HepG2 (cell line): ENCODE measurements around the gene PARD3. TPM values are rescaled to one million over a fixed set of nuclear protein-coding genes. Genes with fewer than 3 reads are reported as not detected.

ENCODE experiments used
- ATAC-seq: fragments of 200-7000 bp; cut with Tn5 transposase; 3 replicates; pipeline ENCODE4 v1.9.1; 2020; ENCODE audit warnings: mild to moderate bottlenecking, moderate library complexity
- BruUV-seq: library from RNA; stranded (reverse); fragments of 400-500 nt; replicated peaks from 2 replicates; lab custom pipeline; 2021; lab: Mats Ljungman, UMichigan
- CTCF ChIA-PET: fragments of 300-600 bp; formaldehyde crosslinking; extraction: SDS; loops from one replicate; lab custom pipeline; 2021; ENCODE audit warnings: low total read pairs, inconsistent platforms, low intra/inter-chr PET ratio; lab: Yijun Ruan, JAX
- POLR2A ChIA-PET: fragments of 350-600 bp; sonication (Branson Sonifier 250); formaldehyde crosslinking; loops from one replicate; lab custom pipeline; 2020; ENCODE audit warnings: antibody characterized with exemption, inconsistent platforms; lab: Yijun Ruan, JAX
- DNase-seq: peaks from one replicate; pipeline ENCODE4 v3.0.0-alpha.2; 2015; ENCODE audit warnings: low spot score
- FAIRE-seq: peaks from 3 replicates; lab custom pipeline; 2011; peaks lifted over from hg19 to GRCh38; lab: Jason Lieb, UNC
- H2AFZ ChIP-seq: one replicate; pipeline ENCODE4 v1.6.1; 2011; ENCODE audit warnings: low read length, inconsistent platforms
- H3K27ac ChIP-seq: fragments of 300-600 bp; 3 replicates; pipeline ENCODE4 v1.8.0; 2011; ENCODE audit warnings: mixed run types, mild to moderate bottlenecking, mixed read lengths, low read length, inconsistent platforms; ENCODE audit not compliant: insufficient read depth; ENCODE audit errors: extremely low read length
- H3K27me3 ChIP-seq, 2 experiments: fragments of 200-600 bp in 1 of 2; 2 replicates in 1 of 2; 3 replicates in 1 of 2; pipeline versions ENCODE4 v1.6.0 to v1.8.0; 2011; ENCODE audit warnings: low read length in 2 of 2, mild to moderate bottlenecking in 2 of 2, moderate library complexity in 2 of 2, inconsistent platforms in 1 of 2; ENCODE audit not compliant: insufficient read depth in 2 of 2, control insufficient read depth in 1 of 2
- H3K36me3 ChIP-seq, 2 experiments: fragments of 200-600 bp in 1 of 2; replicated peaks in 1 of 2; 2 replicates in 1 of 2; 3 replicates in 1 of 2; pipeline versions ENCODE4 v1.5.1 to v1.8.0; 2011; ENCODE audit warnings: low read length in 2 of 2, inconsistent platforms in 1 of 2; ENCODE audit not compliant: insufficient read depth in 2 of 2, control insufficient read depth in 1 of 2
- H3K4me1 ChIP-seq: 2 replicates; pipeline ENCODE4 v1.5.1; 2012; ENCODE audit warnings: low read length, inconsistent platforms; ENCODE audit not compliant: insufficient read depth
- H3K4me2 ChIP-seq: 2 replicates; pipeline ENCODE4 v1.6.0; 2011; ENCODE audit warnings: low read depth, low read length, inconsistent platforms
- H3K4me3 ChIP-seq, 3 experiments: fragments of 200-600 bp in 1 of 3; sonication (generic), shearing (Covaris generic) in 1 of 3; replicated peaks in 1 of 3; 2 replicates each; pipeline ENCODE4 v1.5.1; 2011 to 2016; ENCODE audit warnings: low read length in 3 of 3, inconsistent platforms in 2 of 3, low read depth in 2 of 3, mild to moderate bottlenecking in 2 of 3, control low read depth in 1 of 3, mixed read lengths in 1 of 3; ENCODE audit not compliant: insufficient read depth in 1 of 3
- H3K79me2 ChIP-seq: one replicate; pipeline ENCODE4 v1.6.1; 2011; ENCODE audit warnings: low read length, inconsistent platforms; ENCODE audit not compliant: insufficient read depth
- H3K9ac ChIP-seq: 2 replicates; pipeline ENCODE4 v1.6.0; 2011; ENCODE audit warnings: mild to moderate bottlenecking, low read depth, low read length, inconsistent platforms; ENCODE audit not compliant: insufficient read depth
- H3K9me3 ChIP-seq: 2 replicates; pipeline ENCODE4 v1.5.1; 2012; ENCODE audit warnings: mild to moderate bottlenecking, low read length
- H4K20me1 ChIP-seq: 2 replicates; pipeline ENCODE4 v1.6.0; 2011; ENCODE audit warnings: inconsistent platforms, mild to moderate bottlenecking, low read length, moderate library complexity; ENCODE audit not compliant: insufficient read depth
- ARID3A ChIP-seq: IDR thresholded peaks from 2 replicates; pipeline ENCODE4 v1.6.1; 2012; ENCODE audit warnings: low read depth, low read length, improper control_type of control experiment
- ATRX ChIP-seq: sonication (generic); formaldehyde crosslinking; IDR thresholded peaks from 2 replicates; pipeline ENCODE4 v1.4.0; 2020; ENCODE audit warnings: missing genetic modification reagents, borderline replicate concordance
- DMAP1 ChIP-seq: IDR thresholded peaks from 2 replicates; pipeline ENCODE4 v1.6.1; 2016
- NKX3-1 ChIP-seq: sonication (generic); formaldehyde crosslinking; IDR thresholded peaks from 2 replicates; pipeline ENCODE4 v1.5.0; 2020; ENCODE audit warnings: missing genetic modification reagents
- REXO4 ChIP-seq: sonication (generic); formaldehyde crosslinking; IDR thresholded peaks from 2 replicates; pipeline ENCODE4 v1.8.0; 2022; ENCODE audit warnings: missing genetic modification reagents, mild to moderate bottlenecking, borderline replicate concordance
- SP2 ChIP-seq: sonication (generic); formaldehyde crosslinking; IDR thresholded peaks from 2 replicates; pipeline ENCODE4 v1.5.1; 2020; ENCODE audit warnings: mild to moderate bottlenecking, missing genetic modification reagents
- STAG1 ChIP-seq: sonication (generic); formaldehyde crosslinking; IDR thresholded peaks from 2 replicates; pipeline ENCODE4 v1.4.0; 2020; ENCODE audit warnings: missing genetic modification reagents
- ZNF274 ChIP-seq: sonication (generic); formaldehyde crosslinking; IDR thresholded peaks from 2 replicates; pipeline ENCODE4 v1.5.1; 2020; ENCODE audit warnings: mild to moderate bottlenecking, missing genetic modification reagents
- ZNF557 ChIP-seq: sonication (generic); formaldehyde crosslinking; IDR thresholded peaks from 2 replicates; pipeline ENCODE4 v1.4.0; 2020; ENCODE audit warnings: missing genetic modification reagents
- ZNF572 ChIP-seq: sonication (generic); formaldehyde crosslinking; IDR thresholded peaks from 2 replicates; pipeline ENCODE4 v1.5.1; 2020; ENCODE audit warnings: mild to moderate bottlenecking, missing genetic modification reagents
- ZNF883 ChIP-seq: sonication (generic); formaldehyde crosslinking; IDR thresholded peaks from 2 replicates; pipeline ENCODE4 v1.5.1; 2020; ENCODE audit warnings: mild to moderate bottlenecking, missing genetic modification reagents; ENCODE audit errors: not compliant biosample characterization
- ZNF891 ChIP-seq: sonication (generic); formaldehyde crosslinking; IDR thresholded peaks from 2 replicates; pipeline ENCODE4 v1.5.0; 2020; ENCODE audit warnings: mild to moderate bottlenecking, missing genetic modification reagents
- WGBS: methylation state at CpG from one replicate; pipeline ENCODE4 v1.1.6; 2017; ENCODE audit warnings: low lambda C conversion rate; 5-methylcytosine and 5-hydroxymethylcytosine counted together
- in situ Hi-C: cut with HindIII; loops from 2 replicates; pipeline ENCODE4 v1.10.0; 2017; ENCODE audit warnings: low pct_unique_long_range_greater_than_20kb; ENCODE audit not compliant: extremely low pct_ligation_motif_present
- intact Hi-C: fragments of 100-400 bp; cut with micrococcal nuclease; formaldehyde crosslinking; loops from one replicate; pipeline ENCODE4 v1.10.0; 2022; ENCODE audit not compliant: unreplicated experiment
- polyA plus RNA-seq, 8 experiments: library from polyadenylated mRNA; depleted of rRNA in 3 of 8; stranded (reverse) in 7 of 8; unstranded in 1 of 8; fragments of >200 nt; fragmentation: Illumina TruSeq in 4 of 8; extraction: Trizol in 4 of 8; gene quantifications; 2 replicates each; pipeline versions ENCODE4 v1.2.1 to v1.2.3, GENCODE V29; 2011 to 2016; ENCODE audit warnings: low read depth in 4 of 8, missing spikeins in 1 of 8, mixed read lengths in 1 of 8; ENCODE audit not compliant: insufficient read depth in 1 of 8
- total RNA-seq, 5 experiments: library from RNA; depleted of rRNA; stranded (reverse); fragments of >200 nt; fragmentation: Illumina TruSeq; extraction: Trizol; gene quantifications; 2 replicates each; pipeline ENCODE4 v1.2.3, GENCODE V29; 2016; ENCODE audit warnings: low read depth in 1 of 5
- TF ChIP-seq, protein P1 (sequence below): sonication (generic); formaldehyde crosslinking; IDR thresholded peaks from 2 replicates; pipeline ENCODE4 v1.8.0; 2022; ENCODE audit warnings: missing genetic modification reagents, low read depth, mild to moderate bottlenecking, borderline replicate concordance
- TF ChIP-seq, protein P2 (sequence below), 2 experiments: fragments of 450-650 bp in 1 of 2; sonication (generic) in 1 of 2; formaldehyde crosslinking; IDR thresholded peaks; 2 replicates each; pipeline versions ENCODE4 v1.5.0 to v1.8.0; 2020 to 2022; ENCODE audit warnings: mild to moderate bottlenecking in 1 of 2, missing genetic modification reagents in 1 of 2

PARD3 gene
- total and polyA plus RNA-seq, 2 of the 13 experiments (the other 11 are each of a cell fraction or from before 2014, with no cell fraction given): 40.9 to 60.0 TPM

DNA sequence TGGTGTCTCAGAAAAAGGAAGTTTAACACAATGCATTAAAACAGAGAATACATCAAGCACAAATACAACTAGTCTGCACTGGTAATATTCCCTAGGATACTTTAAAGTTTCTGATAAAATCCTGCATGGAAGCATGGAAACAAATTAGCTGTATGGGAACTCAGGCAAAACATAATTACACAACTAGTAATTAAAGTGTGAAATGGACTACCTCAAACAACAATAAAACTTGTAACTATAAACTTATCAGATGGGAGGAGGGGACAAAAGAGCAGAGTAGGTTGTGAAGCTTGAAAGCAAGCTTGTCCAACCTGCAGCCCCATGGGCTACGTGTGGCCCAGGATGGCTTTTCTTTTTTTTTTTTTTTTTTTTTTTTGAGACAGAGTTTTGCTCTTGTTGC lies 98.9 kb downstream of the PARD3 start:
- H3K36me3 ChIP-seq: no peaks in the 10 kb centered on the region
- no peak overlapping the region for H3K4me3 ChIP-seq
- H3K9ac ChIP-seq: no peak overlapping the region
- ChIA-PET CTCF (no interaction called here), POLR2A (interaction anchor here (2.0 kb wide), 1 partner anchor 21 kb away, joined by 9 read pairs; no protein-coding TSS in a partner anchor)
- in situ Hi-C loops (no loop called here), intact Hi-C loops (no loop called here)
- peaks cover 22% of the 10 kb centered on the region for H4K20me1 ChIP-seq
- DNase-seq: no peak
- no peak overlapping the region for H2AFZ ChIP-seq
- ATAC-seq: no peak
- WGBS: 94% methylated on average over 1 of the region's 1 CpG
- H3K9me3 ChIP-seq: no peaks in the 10 kb centered on the region
- no TSS peak for BruUV-seq
- H3K27me3 ChIP-seq: no peaks in the 10 kb centered on the region
- no peak overlapping the region for H3K27ac ChIP-seq
- H3K79me2 ChIP-seq: peaks cover 82% of the 10 kb centered on the region
- TF ChIP-seq NKX3-1: no peak
- TF ChIP-seq DMAP1: no peak
- no peak for TF ChIP-seq ZNF274 (CRISPR knock-in tag)
- no peak for TF ChIP-seq ZNF572
- TF ChIP-seq ZNF891 (CRISPR knock-in tag): no peak
- TF ChIP-seq SP2 (CRISPR knock-in tag): no peak
- TF ChIP-seq ZNF883 (CRISPR knock-in tag): no peak
- no peak for TF ChIP-seq ZNF557
- TF ChIP-seq STAG1: no peak
- TF ChIP-seq, protein P1, sequence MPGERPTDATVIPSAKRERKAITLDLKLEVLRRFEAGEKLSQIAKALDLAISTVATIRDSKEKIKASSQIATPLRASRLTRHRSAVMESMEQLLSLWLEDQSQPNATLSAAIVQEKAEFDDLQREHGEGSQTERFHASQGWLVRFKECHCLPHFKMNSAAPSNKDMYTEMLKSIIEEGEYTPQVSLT (CRISPR knock-in tag): no peak
- TF ChIP-seq, protein P2, sequence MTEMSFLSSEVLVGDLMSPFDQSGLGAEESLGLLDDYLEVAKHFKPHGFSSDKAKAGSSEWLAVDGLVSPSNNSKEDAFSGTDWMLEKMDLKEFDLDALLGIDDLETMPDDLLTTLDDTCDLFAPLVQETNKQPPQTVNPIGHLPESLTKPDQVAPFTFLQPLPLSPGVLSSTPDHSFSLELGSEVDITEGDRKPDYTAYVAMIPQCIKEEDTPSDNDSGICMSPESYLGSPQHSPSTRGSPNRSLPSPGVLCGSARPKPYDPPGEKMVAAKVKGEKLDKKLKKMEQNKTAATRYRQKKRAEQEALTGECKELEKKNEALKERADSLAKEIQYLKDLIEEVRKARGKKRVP (CRISPR knock-in tag; IDR thresholded peaks at IDR 0.05): no peak
- TF ChIP-seq ATRX (CRISPR knock-in tag): no peak
- TF ChIP-seq REXO4 (CRISPR knock-in tag): no peak
- no peak for TF ChIP-seq ARID3A
- FAIRE-seq: no peak
- no peak overlapping the region for H3K4me2 ChIP-seq
- peaks cover 89% of the 10 kb centered on the region for H3K4me1 ChIP-seq
